Activated CD4-positive, alpha-beta T cell treated with anti-CD3 and anti-CD28 coated beads, Interleukin-2, amount 50 U/mL, for 1 hour (primary cell): ENCODE results near the gene LCTL.
"Not testable (repeated sequence)": the region's sequence is repeated elsewhere in the genome, so short reads cannot be mapped to it uniquely, and the experiment has no call there.

Experiments
- DNase-seq: peaks from one replicate; pipeline ENCODE4 v3.0.0-alpha.2; 2020

The LCTL gene

DNA sequence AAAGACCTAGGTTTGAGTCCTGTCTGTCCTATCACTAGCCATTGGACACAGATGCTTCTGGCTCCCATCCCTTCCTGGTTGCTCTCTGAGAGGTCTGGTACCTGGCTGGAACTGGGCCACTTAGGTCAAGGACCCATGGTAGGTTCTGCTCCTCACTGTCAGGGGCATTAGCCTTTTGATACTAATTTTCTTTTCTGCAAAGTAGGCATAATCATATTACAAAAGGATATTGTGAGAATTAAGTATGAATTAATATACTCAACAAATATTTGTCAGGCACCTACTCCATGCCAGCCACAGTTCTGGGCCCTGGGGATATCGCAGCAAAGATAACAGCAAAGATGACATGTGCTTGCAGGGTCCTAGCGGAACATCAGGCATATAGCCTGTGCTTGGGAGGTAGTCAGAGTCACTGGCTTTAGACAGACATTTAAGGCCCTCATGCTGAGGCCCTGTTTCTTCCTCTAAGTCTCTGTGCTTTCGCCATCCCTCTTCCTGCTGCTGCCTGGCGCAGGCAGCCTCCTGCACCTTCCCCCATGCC, 25.6 kb upstream of the LCTL start:
- no peak for DNase-seq

GRCh38 chr15:66590435-66590834, 24.6 kb upstream of the LCTL start:
- DNase-seq, result no peak

DNA sequence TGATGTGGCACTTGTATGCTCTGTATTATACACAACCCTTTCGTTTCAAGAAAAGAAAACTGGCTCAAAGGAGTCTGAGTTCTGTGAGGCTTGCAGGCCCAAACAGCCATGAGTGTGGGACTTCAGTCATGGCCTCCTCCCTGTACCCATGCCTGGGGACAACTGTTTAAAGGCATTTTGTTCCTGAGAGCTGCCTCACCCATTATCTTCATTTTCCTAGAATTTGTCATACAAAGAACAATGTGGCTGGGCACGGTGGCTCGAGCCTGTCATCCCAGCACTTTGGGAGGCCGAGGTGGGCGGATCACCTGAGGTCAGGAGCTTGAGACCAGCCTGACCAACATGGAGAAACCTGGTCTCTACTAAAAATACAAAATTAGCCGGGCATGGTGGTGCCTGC, 23.6 kb upstream of the LCTL start:
- not testable (repeated sequence) for DNase-seq

DNA sequence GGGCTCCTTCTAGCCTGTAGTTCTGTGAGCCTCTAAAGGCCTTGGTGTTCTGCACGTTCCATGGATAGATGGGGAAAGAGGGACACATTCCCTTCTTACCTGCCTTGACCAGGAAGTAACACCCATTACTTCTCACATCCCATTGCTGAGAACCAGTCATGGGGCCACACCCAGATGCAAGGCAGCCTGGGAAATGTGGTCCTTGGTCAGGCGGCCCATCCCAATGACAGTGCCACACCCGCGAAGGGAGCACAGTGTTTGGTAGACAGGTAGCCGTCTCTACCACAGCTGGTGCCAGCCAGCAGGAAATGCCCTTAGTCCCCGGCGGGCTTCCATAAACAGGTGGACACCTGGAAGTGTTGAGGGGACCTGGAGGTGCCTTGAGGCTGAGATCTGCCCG, 23.2 kb upstream of the LCTL start:
- no peak for DNase-seq

GRCh38 chr15:66588537-66588936, 22.7 kb upstream of the LCTL start:
- no peak for DNase-seq

DNA sequence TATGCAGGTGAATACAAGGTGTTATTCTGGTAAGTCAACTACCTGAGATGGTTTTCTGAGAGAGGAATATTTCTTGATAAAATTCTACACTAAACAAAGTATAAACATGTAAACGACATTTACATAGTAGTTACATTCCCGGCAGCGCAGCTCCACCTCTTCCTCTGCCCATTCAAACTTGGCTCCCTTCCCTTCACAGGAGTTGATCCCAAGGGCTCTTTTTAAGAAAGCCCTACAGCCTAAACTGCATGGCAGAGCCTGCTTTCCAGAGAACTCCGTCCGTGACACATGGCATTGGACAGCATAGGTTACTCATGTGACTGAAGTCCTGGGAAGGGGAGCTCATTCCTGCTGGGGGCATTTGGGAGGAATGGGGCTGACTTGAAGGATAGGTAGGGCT, 22.0 kb upstream of the LCTL start:
- no peak for DNase-seq

DNA sequence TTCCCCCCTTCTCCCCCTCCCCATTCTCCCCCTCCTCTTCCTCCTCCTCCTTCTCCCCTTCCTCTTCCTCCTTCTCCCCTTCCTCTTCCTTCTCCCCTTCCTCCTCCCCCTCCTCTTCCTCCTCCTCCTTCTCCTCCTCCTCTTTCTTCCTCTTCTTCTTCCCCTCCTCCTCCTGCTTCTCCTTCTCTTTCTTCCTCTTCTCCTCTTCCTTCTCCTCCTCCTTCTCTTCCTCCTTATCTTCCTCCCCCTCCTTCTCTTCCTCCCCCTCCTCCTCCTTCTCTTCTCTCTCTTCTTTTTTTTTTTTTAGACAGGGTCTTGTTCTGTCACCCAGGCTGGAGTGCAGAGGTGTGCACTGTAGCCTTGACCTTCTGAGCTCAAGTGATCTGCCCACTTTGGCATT, 21.2 kb upstream of the LCTL start:
- no peak for DNase-seq

GRCh38 chr15:66586155-66586976, 20.6 kb upstream of the LCTL start:
- DNase-seq, result no peak

DNA sequence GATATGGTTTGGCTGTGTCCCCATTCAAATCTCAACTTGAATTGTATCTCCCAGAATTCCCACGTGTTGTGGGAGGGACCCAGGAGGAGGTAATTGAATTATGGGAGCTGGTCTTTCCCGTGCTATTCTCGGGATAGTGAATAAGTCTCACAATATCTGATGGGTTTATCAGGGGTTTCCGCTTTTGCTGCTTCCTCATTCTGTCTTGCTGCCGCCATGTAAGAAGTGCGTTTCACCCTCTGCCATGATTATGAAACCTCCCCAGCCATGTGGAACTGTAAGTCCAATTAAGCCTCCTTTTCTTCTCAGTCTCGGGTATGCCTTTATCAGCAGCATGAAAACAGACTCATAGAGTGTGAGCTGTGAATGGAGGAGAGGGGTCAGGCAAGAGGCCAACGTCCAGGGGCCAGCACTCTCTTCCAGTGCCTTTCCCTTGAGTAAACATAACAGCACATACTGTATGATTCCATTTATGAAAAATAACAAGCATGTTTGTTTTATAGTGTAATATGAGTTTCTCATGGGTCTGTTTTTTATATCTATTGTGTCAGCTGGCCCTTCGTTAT, 16.3 kb upstream of the LCTL start:
- no peak for DNase-seq

DNA sequence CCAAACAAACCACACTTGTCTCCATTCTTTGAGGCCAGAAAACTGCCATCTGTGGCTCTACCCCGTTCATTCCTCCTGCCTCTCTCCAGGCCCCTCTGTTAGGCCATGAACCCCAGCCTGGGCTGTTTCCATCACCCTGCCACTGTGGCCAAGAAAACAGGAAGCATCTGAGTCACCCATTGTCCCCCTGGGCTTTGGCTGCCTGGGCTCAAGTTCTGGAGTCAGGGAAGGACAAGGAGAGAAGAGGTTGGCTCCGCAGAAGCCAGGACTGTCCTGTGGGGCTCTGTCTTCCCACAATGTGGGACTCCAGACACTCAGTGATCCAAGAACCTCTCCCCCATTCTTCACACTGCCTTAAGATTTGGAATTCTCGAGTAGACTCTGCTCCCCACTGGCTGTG, 14.8 kb upstream of the LCTL start:
- no peak for DNase-seq

- no peak for DNase-seq
Measured at GRCh38 chr15:66578286-66578875, 12.6 kb upstream of the LCTL start.

- no peak for DNase-seq
Measured at GRCh38 chr15:66574596-66574950, 8.8 kb upstream of the LCTL start.

GRCh38 chr15:66573719-66574595, 8.2 kb upstream of the LCTL start:
- DNase-seq, result no peak

DNA sequence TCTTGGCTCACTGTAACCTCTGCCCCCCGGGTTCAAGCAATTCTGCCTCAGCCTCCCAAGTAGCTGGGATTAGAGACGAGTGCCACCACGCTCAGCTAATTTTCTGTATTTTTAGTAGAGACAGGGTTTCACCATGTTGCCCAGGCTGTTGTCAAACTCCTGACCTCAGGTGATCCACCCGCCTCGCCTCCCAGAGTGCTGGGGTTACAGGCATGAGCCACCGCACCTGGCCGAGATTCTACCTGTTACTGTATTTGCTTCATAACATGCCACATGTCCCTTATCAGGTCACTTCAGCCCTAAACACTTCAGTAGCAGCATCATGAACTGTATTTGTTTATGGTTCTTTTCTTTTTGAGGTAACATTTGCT, 7.5 kb upstream of the LCTL start:
- no peak for DNase-seq

GRCh38 chr15:66572146-66572545, 6.3 kb upstream of the LCTL start:
- DNase-seq, result no peak

GRCh38 chr15:66570842-66571478, 5.2 kb upstream of the LCTL start:
- DNase-seq, result no peak

GRCh38 chr15:66570327-66570726, 4.5 kb upstream of the LCTL start:
- no peak for DNase-seq

DNA sequence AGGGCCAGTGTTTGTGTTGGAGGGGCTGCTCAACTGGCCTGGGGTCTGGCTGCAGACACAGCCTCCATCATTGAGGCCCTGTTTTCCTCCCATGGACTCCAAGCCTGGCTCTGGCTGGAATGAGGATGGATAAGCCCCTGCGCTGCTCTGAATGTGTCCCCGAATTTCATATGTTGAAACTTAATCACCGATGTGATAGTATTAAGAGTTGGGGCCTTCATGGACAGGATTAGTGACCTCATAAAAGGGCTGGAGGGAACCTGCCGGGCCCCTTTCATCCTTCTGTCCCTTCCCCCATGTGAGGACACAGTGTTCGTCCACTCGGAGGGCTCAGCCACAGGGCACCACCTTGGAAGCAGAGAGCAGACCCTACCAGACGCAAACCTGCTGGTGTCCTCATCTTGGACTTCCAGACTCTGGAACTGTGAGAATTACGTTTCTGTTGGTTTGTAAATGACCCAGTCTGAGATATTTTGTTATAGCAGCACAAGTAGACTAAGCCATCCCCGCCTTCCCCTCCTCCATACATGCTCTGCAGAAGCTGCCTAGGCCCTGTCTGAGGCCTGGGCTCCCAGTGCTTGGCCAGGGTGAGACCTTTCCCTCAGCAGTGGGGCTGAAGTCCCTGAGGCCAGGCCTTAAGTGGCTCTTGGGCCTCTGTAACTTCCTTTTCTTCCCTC, 3.8 kb upstream of the LCTL start:
- no peak for DNase-seq

DNA sequence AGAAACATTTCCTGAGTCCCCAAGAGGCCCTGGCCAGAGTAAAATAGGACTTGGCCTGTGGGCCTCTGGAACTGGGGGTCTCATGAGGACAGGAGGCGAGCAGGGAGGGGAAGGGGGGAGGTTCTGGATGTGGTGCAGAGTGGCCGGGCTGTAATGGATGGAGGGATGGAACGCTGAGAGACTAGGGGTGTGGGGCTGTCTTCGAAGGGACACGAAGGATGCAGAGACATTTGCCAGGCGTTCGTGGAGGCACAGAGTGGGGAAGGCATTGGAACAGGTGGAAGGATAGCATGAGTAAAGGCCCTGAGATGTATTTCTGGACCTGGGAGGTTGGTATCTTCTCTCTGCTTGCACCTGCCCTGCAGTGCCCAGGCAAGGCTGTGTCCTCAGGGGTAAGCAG, 2.1 kb upstream of the LCTL start:
- DNase-seq, result no peak

GRCh38 chr15:66566963-66567531, 1.2 kb upstream of the LCTL start:
- peak; percentile 50 for DNase-seq

GRCh38 chr15:66565141-66565641, 607 bp downstream of the LCTL start:
- no peak for DNase-seq
